HG02588 (cell line): ENCODE results near the gene XKR7.

Experiments used
- ATAC-seq: cut with Tn5 transposase; IDR thresholded peaks from one replicate; pipeline ENCODE4 v1.9.1; 2021; ENCODE audit warnings: mild to moderate bottlenecking, moderate library complexity; ENCODE audit not compliant: unreplicated experiment

Gene XKR7

DNA sequence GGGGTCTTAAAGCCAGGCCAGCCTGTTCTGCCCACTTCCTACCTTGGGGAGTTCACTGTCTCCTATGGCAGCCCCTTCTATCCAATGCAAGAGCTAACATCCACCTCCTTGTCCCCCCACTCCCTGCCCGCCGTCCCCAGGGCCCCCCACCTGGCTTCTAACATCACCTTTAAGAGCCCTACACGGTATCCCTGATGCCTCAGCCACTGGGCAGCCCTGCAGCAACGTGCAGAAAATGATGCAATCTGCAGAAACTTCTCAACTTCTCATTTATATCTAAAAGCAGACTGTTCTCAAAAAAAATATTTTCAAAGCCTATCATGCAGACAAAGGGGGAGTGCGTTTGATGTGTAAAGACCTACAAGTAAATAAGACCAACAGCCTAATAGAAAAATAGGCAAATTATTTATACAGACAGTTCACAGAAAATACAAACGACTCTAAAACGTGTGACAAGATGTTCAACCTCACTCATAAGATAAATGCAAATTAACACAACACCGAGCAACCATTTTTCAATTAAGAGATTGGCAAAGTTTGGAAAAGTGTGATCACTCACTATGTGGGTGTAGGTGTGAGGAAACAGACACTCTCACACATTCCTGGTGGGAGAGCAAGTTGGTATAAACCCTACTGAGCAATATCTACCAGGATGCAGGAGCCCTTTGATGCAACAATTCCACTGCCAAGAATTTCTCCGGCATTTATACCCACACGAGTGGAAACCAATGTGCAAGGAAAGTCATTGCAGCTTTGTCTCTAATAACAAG, 69.0 kb downstream of the XKR7 start:
- no peak for ATAC-seq

DNA sequence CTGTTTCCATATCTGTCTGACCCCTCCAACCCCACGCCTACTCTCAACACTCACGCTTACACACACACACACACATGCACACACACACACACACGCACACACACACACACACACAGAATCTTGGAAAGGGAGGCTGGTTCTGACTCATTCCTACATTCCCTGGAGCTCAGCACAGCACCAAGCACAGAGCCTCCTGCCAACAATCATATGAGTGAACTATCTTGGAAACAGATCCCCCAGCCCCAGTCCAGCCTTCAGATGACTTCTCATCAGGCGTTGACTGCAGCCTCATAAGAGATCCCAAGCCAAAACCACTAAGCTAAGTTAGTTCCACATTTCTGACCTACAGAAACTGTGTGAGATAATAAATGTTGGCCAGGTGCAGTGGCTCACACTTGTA, 70.0 kb downstream of the XKR7 start:
- no peak for ATAC-seq

DNA sequence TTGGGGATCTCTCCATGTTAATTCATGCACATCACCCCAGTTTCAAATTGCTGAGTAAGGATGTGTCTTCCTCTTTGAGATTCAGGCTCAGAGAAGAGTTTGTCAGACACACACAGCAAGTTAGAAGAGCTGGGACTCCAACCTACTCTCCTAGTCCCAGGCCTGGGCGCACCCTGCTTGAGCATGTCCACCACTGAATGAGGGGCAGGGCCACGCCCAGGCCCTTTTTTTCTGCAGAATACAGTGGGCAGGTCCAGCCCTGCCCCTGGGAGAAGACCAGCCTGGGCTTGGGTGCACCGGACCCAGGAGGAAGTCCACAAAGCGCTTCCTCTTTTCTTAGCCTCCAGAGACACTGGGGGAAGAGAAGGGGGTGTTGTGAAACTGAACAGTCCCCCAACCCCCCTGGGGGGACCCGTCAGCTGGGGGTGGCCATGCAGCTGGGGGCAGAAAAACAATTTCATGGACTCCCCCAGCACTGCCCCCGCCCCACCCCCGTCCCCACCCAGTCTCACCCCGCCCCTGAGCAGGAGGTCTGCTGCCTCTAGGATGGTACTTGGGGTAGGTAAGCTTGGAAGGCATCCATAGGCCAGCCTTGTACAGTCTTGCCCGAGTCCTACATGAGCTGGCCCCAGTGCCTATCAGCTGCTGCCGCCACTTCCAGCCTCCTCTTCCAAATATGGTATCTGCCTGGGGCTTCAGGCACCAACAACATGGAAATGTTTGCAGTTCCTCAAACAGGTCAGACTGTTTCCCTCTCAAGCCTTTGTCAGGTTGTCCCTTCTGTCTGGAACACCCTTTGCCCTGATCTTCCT, 72.4 kb downstream of the XKR7 start:
- ATAC-seq = no peak

DNA sequence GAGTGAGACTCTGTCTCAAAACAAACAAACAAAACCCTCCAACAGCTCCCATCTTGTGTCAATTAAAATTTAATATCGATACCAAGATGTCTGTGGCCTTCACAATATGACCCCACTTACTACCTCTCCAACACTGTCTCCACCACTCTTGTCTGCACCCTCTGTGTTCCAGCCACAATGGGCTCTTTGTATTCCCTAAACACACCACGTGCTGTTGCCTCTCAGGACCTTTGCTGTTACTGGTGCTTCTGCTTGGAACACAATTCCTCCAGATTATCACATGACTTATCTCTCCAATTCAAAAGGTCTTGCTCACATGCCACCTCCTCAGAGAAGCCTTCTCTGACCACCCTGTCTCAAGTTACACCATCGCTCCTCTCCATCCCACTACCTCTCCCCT, 78.0 kb downstream of the XKR7 start:
- no peak for ATAC-seq

DNA sequence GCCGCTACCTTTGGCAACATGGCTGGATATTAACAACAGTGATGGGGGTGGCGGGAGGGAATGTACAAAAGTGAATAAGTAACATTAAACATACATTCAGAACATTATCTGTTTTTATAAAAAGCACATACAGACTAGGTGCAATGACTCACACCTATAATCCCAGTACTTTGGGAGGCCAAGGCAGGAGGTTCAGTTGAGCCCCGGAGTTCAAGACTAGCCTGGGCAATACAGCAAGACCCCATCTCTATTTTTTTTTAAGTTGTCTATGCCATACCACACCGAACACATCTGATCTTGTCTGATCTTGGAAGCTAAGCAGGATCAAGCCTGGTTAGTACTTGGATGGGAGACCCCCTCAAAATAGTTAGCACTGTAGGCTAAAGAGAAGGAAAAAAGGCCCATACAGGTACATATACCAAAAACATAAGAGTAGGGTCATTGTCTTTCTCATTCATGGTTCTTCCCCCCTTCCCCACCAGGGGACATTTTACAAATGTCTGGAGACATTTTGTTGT, 82.4 kb downstream of the XKR7 start:
- ATAC-seq = no peak

DNA sequence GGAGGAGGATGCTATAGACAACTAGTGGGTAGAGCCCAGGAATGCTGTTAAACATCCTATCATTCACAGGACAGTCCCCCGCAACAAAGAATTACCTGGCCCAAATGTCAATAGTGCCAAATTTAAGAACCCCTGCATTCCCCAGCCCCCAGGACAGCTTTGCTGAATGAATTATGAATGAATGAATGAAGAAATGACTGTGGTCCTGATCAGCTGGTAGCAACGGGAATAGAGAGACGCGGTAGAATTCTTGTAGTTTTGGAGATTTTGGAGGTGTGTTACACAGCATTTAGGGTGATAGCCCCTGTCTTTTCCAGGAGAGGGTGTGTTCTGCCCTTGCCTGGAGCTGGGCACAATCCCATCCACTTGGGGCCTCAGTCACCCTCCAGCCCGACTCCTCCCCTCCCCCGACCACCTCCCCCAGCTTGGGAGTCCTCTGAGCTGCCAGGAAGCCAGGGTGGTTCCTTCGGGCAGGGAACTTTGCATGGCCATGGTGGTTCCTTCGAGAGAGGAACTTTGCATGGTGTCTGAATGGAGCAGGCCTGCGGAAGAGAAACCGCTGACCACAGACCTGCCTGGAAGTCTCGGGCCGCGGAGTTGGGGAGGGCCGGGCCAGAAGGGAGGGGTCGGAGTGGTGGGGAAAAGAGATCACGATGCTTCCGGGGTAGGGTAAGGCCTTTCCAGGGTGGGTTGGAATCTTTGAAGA, 83.1 kb downstream of the XKR7 start:
- no peak for ATAC-seq

DNA sequence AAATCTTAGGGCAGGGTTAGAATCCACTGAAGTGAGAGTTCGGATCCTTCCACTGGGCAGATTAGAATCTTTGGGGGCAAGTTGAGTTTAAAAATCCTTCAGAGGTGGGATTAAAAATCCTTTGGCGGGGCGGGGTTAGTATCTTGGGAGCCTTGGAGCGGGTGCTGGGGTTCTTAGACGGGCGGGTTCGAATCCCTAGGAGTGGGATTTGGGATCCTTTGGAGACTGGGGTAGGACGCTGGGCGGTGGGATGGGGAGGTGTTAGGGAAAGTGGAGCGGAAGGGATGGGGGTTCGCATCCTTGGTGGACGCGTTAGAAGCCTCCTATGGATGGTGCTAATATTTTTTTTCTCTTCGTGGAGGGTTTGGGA, 83.8 kb downstream of the XKR7 start:
- ATAC-seq = no peak

DNA sequence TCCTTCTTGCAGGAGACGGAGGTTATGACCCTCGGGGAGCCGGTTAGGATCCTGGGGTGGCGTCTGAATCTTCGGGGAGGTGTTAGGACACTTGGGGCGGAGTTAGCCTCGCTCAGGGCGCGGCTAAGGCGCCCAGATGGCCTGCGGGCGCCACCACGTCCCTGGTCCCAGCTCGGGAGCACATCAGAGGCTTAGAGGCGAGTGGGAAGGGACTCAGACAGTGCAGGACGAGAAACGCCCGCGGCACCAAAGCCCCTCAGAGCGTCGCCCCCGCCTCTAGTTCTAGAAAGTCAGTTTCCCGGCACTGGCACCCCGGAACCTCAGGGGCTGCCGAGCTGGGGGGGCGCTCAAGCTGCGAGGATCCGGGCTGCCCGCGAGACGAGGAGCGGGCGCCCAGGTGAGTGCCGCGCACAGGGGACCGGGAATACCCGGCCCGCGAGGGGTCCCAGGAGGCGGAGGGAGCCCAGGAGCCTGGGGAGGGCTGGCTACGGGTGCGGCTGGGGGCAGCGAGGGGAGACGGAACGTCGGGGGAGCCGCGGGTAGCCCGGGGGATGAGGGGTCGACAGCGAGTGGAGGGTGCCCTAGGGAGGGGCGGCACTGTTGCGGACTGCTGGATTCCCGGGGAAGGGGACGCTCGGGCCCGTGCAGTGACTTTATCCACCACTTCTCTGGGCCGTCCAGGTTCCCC, 84.3 kb downstream of the XKR7 start, which contains the start of gene HCK:
TSS of gene HCK (plus strand) at position 153 of the 688 bp plus-strand sequence.
- ATAC-seq = no peak

DNA sequence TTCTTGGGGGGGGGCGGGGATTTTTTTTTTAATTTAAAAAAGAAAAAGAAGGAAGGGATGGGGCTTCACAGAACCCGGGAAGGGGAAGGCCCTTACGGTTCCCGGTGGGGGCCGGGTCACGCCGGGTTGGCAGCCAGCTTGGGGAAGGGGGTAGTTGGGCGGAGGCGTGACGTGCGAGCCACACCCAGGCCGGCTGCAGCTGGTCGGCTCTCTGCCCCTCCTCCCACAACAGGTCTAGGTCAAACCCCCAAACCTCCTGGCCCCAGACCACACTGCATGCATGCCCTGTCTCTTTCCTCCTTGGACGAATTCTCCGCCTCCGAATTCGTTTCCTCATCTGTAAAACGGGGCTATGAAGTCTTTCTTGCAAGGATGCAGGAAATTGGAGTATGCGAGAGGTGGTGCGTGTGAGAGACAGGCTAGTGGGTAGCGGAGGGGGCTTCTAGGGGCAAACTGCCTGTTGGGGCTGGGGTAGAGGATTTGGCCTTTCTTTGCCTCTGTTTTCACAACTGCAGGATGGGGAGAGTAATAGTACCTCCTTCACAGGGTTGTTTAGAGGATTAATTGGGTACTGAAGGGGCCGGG, 84.9 kb downstream of the XKR7 start:
- ATAC-seq = no peak
